ENCODE results near the gene FHL2. TPM values are rescaled to one million over a fixed set of nuclear protein-coding genes. Genes with fewer than 3 reads are reported as not detected.
"Not testable (repeated sequence)": the region's sequence is repeated elsewhere in the genome, so short reads cannot be mapped to it uniquely, and the experiment has no call there.

FHL2 gene
- total RNA-seq, 1 donor: 267 TPM

DNA sequence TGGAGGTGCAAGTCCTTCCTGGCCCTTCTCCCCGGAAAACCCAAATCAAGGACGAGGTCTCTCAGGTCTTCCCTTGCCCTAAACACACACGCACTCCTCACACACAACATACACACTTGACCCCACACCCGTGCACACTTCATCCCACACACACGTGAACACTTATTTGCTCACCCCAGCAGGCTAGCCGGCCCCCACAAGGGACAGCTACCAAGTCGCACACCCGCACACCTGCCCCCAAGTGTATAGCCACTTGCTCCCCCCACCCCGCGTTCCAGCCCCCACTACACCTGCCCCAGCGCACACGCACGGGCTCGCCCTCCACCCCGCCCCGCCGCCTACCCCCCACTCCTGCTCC lies 69.7 kb downstream of the FHL2 start:
- DNase-seq (ENCODE audit: low read depth): no peak
- TF ChIP-seq, protein P1, sequence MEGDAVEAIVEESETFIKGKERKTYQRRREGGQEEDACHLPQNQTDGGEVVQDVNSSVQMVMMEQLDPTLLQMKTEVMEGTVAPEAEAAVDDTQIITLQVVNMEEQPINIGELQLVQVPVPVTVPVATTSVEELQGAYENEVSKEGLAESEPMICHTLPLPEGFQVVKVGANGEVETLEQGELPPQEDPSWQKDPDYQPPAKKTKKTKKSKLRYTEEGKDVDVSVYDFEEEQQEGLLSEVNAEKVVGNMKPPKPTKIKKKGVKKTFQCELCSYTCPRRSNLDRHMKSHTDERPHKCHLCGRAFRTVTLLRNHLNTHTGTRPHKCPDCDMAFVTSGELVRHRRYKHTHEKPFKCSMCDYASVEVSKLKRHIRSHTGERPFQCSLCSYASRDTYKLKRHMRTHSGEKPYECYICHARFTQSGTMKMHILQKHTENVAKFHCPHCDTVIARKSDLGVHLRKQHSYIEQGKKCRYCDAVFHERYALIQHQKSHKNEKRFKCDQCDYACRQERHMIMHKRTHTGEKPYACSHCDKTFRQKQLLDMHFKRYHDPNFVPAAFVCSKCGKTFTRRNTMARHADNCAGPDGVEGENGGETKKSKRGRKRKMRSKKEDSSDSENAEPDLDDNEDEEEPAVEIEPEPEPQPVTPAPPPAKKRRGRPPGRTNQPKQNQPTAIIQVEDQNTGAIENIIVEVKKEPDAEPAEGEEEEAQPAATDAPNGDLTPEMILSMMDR (IDR thresholded peaks at IDR 0.05; ENCODE audit: insufficient read depth, low read length): no peak

GRCh38 chr2:105328281-105329196 lies 70.3 kb downstream of the FHL2 start:
- DNase-seq (ENCODE audit: low read depth): peak; percentile 50
- peak overlapping the region; percentile 82 for H3K4me3 ChIP-seq (ENCODE audit: low read depth, low read length)
- TF ChIP-seq, protein P1 (IDR thresholded peaks at IDR 0.05; ENCODE audit: insufficient read depth, low read length): no peak

More for the DNA sequence above, 69.7 kb downstream of the FHL2 start:
- H3K4me3 ChIP-seq (ENCODE audit: low read depth, low read length): peak overlapping the region; percentile 82

DNA sequence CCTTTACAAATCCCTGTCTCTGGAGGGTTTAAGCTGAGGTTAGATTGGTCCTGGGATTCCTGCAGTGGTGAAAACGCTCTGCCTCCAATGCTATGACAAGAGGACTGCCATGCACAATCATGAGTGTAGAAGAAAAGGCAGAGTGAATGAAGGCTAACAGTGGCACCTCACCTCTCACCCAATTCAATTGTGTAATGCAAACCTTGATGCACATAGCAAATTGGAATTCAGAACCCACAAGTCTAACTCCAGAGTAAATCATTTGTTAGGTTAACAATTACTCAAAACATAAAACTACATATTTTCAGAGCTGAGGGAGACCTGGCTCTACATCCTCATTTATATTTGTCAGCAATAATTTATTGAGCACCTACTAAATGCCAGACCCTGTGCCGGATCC lies 71.2 kb downstream of the FHL2 start:
- no peak overlapping the region for H3K4me3 ChIP-seq (ENCODE audit: low read depth, low read length)
- DNase-seq (ENCODE audit: low read depth): no peak
- TF ChIP-seq, protein P1 (IDR thresholded peaks at IDR 0.05; ENCODE audit: insufficient read depth, low read length): no peak

DNA sequence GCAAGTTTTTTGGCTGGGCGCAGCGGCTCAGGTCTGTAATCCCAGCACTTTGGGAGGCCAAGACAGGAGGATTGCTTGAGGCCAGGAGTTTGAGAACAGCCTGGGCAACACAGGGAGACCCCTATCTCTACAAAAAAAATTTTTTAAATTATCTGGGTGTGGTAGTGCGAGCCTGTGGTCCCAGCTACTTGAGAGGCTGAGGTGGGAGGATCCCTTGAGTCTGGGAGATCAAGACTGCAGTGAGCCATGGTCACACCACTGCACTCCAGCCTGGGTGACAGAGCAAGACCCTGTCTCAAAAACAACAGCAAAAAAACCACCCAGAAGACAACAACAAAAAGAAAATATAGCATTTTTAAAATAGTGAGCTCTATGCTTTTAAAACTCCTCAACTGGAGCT lies 71.6 kb downstream of the FHL2 start:
- DNase-seq (ENCODE audit: low read depth); H3K4me3 ChIP-seq (ENCODE audit: low read depth, low read length): not testable (repeated sequence)

DNA sequence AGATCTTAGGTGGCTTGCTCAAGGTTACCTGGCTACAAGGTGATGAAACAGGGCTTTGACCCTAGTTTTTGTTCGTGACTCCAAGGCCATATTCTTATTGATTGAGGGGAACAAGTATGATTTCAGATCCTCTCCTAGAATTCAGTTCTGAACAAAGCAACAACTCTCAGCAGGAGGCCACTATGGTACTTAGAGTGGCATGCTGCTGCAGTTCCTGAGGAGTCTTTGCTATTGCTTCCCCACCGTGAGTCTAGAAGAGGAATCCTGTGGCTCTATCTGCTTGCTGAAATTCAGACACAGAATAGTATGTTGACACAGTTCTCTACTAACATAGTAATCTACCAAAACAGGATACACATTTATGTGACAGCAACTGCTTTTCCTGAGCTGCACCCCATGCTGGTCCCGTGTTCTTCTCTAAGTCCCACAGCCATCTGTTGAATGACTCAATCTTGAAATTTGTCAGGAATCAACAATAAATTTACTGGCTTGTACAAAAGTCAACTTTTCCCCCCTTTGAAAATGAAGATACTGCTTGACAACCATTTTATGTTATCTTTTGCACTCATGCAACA lies 73.4 kb downstream of the FHL2 start:
- TF ChIP-seq, protein P1 (IDR thresholded peaks at IDR 0.05; ENCODE audit: insufficient read depth, low read length): no peak
- no peak for DNase-seq (ENCODE audit: low read depth)
- no peak overlapping the region for H3K4me3 ChIP-seq (ENCODE audit: low read depth, low read length)

DNA sequence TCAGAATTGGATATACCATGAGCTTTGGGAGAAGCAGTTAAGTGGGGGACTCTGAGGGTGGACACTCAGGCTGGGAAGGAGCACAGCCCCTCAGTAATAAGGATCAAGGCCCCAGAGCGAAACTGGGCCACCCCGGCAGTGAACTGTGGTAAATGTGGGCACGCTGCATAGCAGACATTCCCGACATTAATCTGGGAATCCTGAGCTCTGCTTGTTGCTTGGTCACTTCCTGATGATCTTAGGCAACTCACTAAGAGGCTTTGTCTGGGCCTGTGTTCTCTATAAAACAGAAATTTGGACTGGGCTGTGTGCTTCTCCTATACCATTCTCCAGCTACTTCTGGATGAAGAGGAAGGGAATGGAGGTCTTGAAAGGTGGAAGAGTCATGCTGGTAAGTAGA lies 74.1 kb downstream of the FHL2 start:
- TF ChIP-seq, protein P1 (IDR thresholded peaks at IDR 0.05; ENCODE audit: insufficient read depth, low read length): no peak
- DNase-seq (ENCODE audit: low read depth): no peak
- H3K4me3 ChIP-seq (ENCODE audit: low read depth, low read length): no peak overlapping the region

DNA sequence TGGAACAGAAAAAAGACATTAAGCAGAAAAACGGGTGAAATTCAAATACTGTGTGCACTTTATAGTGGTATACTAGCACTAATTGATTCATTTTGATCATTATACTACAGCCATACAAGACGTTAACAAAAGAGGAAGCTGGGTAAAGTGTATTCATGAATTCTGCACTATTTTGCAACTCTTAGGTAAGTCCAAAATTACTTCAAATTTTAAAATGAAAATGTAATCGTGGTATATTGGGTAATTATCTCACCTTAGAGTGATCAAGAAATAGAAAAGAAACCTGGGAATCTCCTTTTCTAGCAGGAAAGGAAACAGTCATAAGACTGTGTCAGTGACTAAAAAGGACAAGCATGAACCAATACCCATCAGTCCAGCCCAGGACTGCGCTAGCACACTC lies 74.8 kb downstream of the FHL2 start:
- TF ChIP-seq, protein P1 (IDR thresholded peaks at IDR 0.05; ENCODE audit: insufficient read depth, low read length): no peak
- no peak for DNase-seq (ENCODE audit: low read depth)
- no peak overlapping the region for H3K4me3 ChIP-seq (ENCODE audit: low read depth, low read length)

Measured in fibroblast of the aortic adventitia (primary cell).